K562 (cell line): ENCODE measurements around the gene SUDS3. TPM values are rescaled to one million over a fixed set of nuclear protein-coding genes. Genes with fewer than 3 reads are reported as not detected.

Experiments used
- CBFA2T3 ChIP-seq: fragments of 450-650 bp; IDR thresholded peaks from 2 replicates; pipeline ENCODE4 v1.6.1; 2017
- CREM ChIP-seq: IDR thresholded peaks from 2 replicates; pipeline ENCODE4 v1.6.1; 2014; ENCODE audit warnings: antibody characterized with exemption, low read depth
- GATA2 ChIP-seq: sonication (generic); formaldehyde crosslinking; IDR thresholded peaks from 2 replicates; pipeline ENCODE4 v1.4.0; 2020; ENCODE audit warnings: mild to moderate bottlenecking, missing genetic modification reagents
- IRF2 ChIP-seq: sonication (generic); formaldehyde crosslinking; IDR thresholded peaks from 2 replicates; pipeline ENCODE4 v1.8.1; 2022; ENCODE audit warnings: mild to moderate bottlenecking, missing genetic modification reagents
- KLF1 ChIP-seq: fragments of 450-650 bp; IDR thresholded peaks from 2 replicates; pipeline ENCODE4 v1.6.1; 2016; ENCODE audit warnings: missing genetic modification characterization, missing compliant biosample characterization
- MLLT1 ChIP-seq, 2 experiments: fragments of 450-650 bp; IDR thresholded peaks; 2 replicates each; pipeline ENCODE4 v1.6.1; 2016
- NUFIP1 ChIP-seq: fragments of 450-650 bp; IDR thresholded peaks from 2 replicates; pipeline ENCODE4 v1.6.1; 2018; ENCODE audit not compliant: partially characterized antibody
- RCOR1 ChIP-seq, 2 experiments: IDR thresholded peaks; 2 replicates each; pipeline ENCODE4 v1.6.1; 2012; ENCODE audit warnings: low read depth in 2 of 2, low read length in 2 of 2, borderline replicate concordance in 1 of 2, improper control_type of control experiment in 1 of 2
- RFX7 ChIP-seq: fragments of 250-450 bp; sonication (Bioruptor Pico); IDR thresholded peaks from 2 replicates; pipeline ENCODE4 v1.5.1; 2021; ENCODE audit warnings: mild to moderate bottlenecking
- SIN3A ChIP-seq, 2 experiments: fragments of 150-350 bp in 1 of 2; IDR thresholded peaks; 2 replicates each; pipeline ENCODE4 v1.6.1; 2011 to 2016; ENCODE audit warnings: borderline replicate concordance in 2 of 2, low read depth in 2 of 2, low read length in 2 of 2, mild to moderate bottlenecking in 2 of 2, moderate library complexity in 2 of 2; ENCODE audit not compliant: control insufficient read depth in 1 of 2
- TAF15 ChIP-seq: fragments of 200-400 bp; formaldehyde crosslinking; IDR thresholded peaks from 2 replicates; pipeline ENCODE4 v1.6.1; 2017; ENCODE audit warnings: mild to moderate bottlenecking, low read depth, low read length, moderate library complexity
- TBL1XR1 ChIP-seq, 2 experiments: IDR thresholded peaks; 2 replicates each; pipeline ENCODE4 v1.6.1; 2012; ENCODE audit warnings: improper control_type of control experiment in 2 of 2, low read length in 2 of 2, mild to moderate bottlenecking in 1 of 2
- TBP ChIP-seq: optimal IDR thresholded peaks from 2 replicates; pipeline ENCODE3; 2011; ENCODE audit warnings: low read depth, low read length, improper control_type of control experiment
- TCF3 ChIP-seq: sonication (generic); formaldehyde crosslinking; IDR thresholded peaks from 2 replicates; pipeline ENCODE4 v1.4.0; 2020; ENCODE audit warnings: mild to moderate bottlenecking, missing genetic modification reagents
- ZBTB12 ChIP-seq: fragments of 250-450 bp; sonication (Bioruptor Pico); IDR thresholded peaks from 2 replicates; pipeline ENCODE4 v1.4.0; 2020
- ZNF592 ChIP-seq: fragments of 450-650 bp; IDR thresholded peaks from 2 replicates; pipeline ENCODE4 v1.6.1; 2017; ENCODE audit warnings: antibody characterized with exemption, mild to moderate bottlenecking
- ZNF644 ChIP-seq: fragments of 200-800 bp; sonication (Bioruptor generic); IDR thresholded peaks from 2 replicates; pipeline ENCODE4 v1.6.1; 2016; ENCODE audit warnings: low read depth, missing genetic modification characterization, missing compliant biosample characterization
- polyA plus RNA-seq, 8 experiments: library from polyadenylated mRNA; depleted of rRNA in 4 of 8; stranded (reverse) in 5 of 8; unstranded in 3 of 8; fragments of >200 nt; fragmentation: Nextera tagmentation in 2 of 8; fragmentation: Illumina TruSeq in 1 of 8; extraction: Ambion mirVana in 2 of 8; extraction: Trizol in 1 of 8; gene quantifications; 2 replicates each; pipeline versions ENCODE4 v1.2.1 to v1.2.3, GENCODE V29; 2011 to 2014; ENCODE audit warnings: inconsistent platforms in 1 of 8, missing spikeins in 1 of 8
- total RNA-seq, 7 experiments: library from RNA; depleted of rRNA in 6 of 7; stranded (reverse); fragments of >200 nt in 6 of 7; fragmentation: Illumina TruSeq in 2 of 7; extraction: Trizol in 2 of 7; gene quantifications; 2 replicates each; pipeline versions ENCODE4 v1.2.1 to v1.2.3, GENCODE V29; 2011 to 2021; ENCODE audit warnings: low replicate concordance in 1 of 7

The SUDS3 gene
- total and polyA plus RNA-seq, 9 of the 15 experiments (the other 6 are each of a cell fraction or from before 2014, with no cell fraction given), result 6.6 to 30.5 (median 23.3) TPM

GRCh38 chr12:118345355-118345754 lies 31.0 kb upstream of the SUDS3 start (continued):
- TF ChIP-seq GATA2 (CRISPR knock-in tag) (peak; percentile 20; the same call in 1 of the 2 replicates), RCOR1 (IDR thresholded peaks at IDR 0.05; ENCODE audit: borderline replicate concordance in 1 of 2, low read depth in 2 of 2, low read length in 2 of 2) (peak in 1 of 2 experiments; percentile 46; a peak in 1 of 4 replicates), TBL1XR1 (IDR thresholded peaks at IDR 0.05; ENCODE audit: low read length in 2 of 2) (peak in 1 of 2 experiments; percentile 17; a peak in 1 of 4 replicates), IRF2 (CRISPR knock-in tag) (no peak), ZBTB12 (CRISPR knock-in tag) (no peak), SIN3A (IDR thresholded peaks at IDR 0.05; ENCODE audit: borderline replicate concordance in 2 of 2, control insufficient read depth in 1 of 2, low read depth in 2 of 2, low read length in 2 of 2) (peak in 1 of 2 experiments; percentile 12; a peak in 1 of 4 replicates), RFX7 (CRISPR knock-in tag) (no peak), NUFIP1 (peak; percentile 58), KLF1 (tag) (no peak), ZNF592 (peak; percentile 88), TAF15 (no peak), CREM (no peak), TBP (no peak), TCF3 (CRISPR knock-in tag) (peak; percentile 87), MLLT1 (IDR thresholded peaks at IDR 0.05) (peak in 1 of 2 experiments; percentile 72; a peak in 2 of 4 replicates), CBFA2T3 (peak; percentile 89), ZNF644 (tag) (0 out of 2 replicates have a peak, but pooled peaks have one; percentile 37)
